ENCODE measurements around the gene ATP12A.

Gene ATP12A

DNA sequence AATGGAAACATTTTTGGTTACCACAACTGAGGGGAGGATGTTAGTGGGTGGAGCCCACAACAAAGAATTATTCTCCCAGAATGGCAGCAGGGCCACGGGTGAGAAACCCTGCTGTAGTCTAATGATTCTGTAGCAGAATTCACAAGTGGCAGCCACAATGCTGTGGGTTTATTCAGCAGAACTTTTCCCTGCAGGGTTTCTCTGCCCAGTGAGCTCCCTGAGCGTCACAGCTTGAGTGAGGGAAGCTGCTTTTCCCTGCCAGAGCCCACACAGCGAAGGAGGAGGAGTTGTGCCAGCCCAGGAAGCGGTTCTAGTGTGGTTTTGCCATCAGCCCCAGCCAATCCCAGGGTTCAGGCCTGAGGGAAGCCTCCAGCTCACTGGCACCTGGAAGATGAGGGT is 4.4 kb downstream of the ATP12A start:
- Mint-ChIP-seq H3K27ac (no peak overlapping the region), H3K4me3 (no peak overlapping the region), H3K9me3 (no peaks in the 10 kb centered on the region), H3K27me3 (ENCODE audit: low read depth) (peaks cover 52% of the 10 kb centered on the region), H3K36me3 (ENCODE audit: low read depth) (peaks cover 5% of the 10 kb centered on the region), H3K4me1 (peaks cover 5% of the 10 kb centered on the region)
- no peak for TF ChIP-seq CTCF (IDR thresholded peaks at IDR 0.05; ENCODE audit: unreplicated experiment in 3 of 3)

GRCh38 chr13:24685314-24685713 is 5.1 kb downstream of the ATP12A start:
- H3K9me3 Mint-ChIP-seq = no peaks in the 10 kb centered on the region
- no peak overlapping the region for H3K27ac Mint-ChIP-seq
- peaks cover 53% of the 10 kb centered on the region for H3K27me3 Mint-ChIP-seq (ENCODE audit: low read depth)
- no peak for TF ChIP-seq CTCF (IDR thresholded peaks at IDR 0.05; ENCODE audit: unreplicated experiment in 3 of 3)
- H3K4me1 Mint-ChIP-seq = no peaks in the 10 kb centered on the region
- H3K4me3 Mint-ChIP-seq = no peak overlapping the region
- H3K36me3 Mint-ChIP-seq (ENCODE audit: low read depth) = peaks cover 5% of the 10 kb centered on the region

GRCh38 chr13:24687611-24688010 is 7.4 kb downstream of the ATP12A start:
- Mint-ChIP-seq H3K4me1 (no peaks in the 10 kb centered on the region), H3K9me3 (no peaks in the 10 kb centered on the region), H3K27me3 (ENCODE audit: low read depth) (peaks cover 51% of the 10 kb centered on the region), H3K27ac (no peak overlapping the region), H3K4me3 (no peak overlapping the region), H3K36me3 (ENCODE audit: low read depth) (no peaks in the 10 kb centered on the region)
- TF ChIP-seq CTCF (IDR thresholded peaks at IDR 0.05; ENCODE audit: unreplicated experiment in 3 of 3) = no peak

- H3K4me3 Mint-ChIP-seq = no peak overlapping the region
- no peaks in the 10 kb centered on the region for H3K9me3 Mint-ChIP-seq
- H3K36me3 Mint-ChIP-seq (ENCODE audit: low read depth) = no peaks in the 10 kb centered on the region
- TF ChIP-seq CTCF (IDR thresholded peaks at IDR 0.05; ENCODE audit: unreplicated experiment in 3 of 3) = no peak
- peaks cover 50% of the 10 kb centered on the region for H3K27me3 Mint-ChIP-seq (ENCODE audit: low read depth)
- H3K4me1 Mint-ChIP-seq = no peaks in the 10 kb centered on the region
- H3K27ac Mint-ChIP-seq = no peak overlapping the region
Measured at GRCh38 chr13:24688111-24688510, 7.9 kb downstream of the ATP12A start.

- H3K4me3 Mint-ChIP-seq = no peak overlapping the region
- peaks cover 52% of the 10 kb centered on the region for H3K27me3 Mint-ChIP-seq (ENCODE audit: low read depth)
- no peak overlapping the region for H3K27ac Mint-ChIP-seq
- H3K9me3 Mint-ChIP-seq = no peaks in the 10 kb centered on the region
- no peaks in the 10 kb centered on the region for H3K4me1 Mint-ChIP-seq
- TF ChIP-seq CTCF (IDR thresholded peaks at IDR 0.05; ENCODE audit: unreplicated experiment in 3 of 3) = no peak
- no peaks in the 10 kb centered on the region for H3K36me3 Mint-ChIP-seq (ENCODE audit: low read depth)
Measured at GRCh38 chr13:24688950-24689349, 8.7 kb downstream of the ATP12A start.

GRCh38 chr13:24691381-24691780 is 11.2 kb downstream of the ATP12A start:
- Mint-ChIP-seq H3K4me3 (no peak overlapping the region), H3K27me3 (ENCODE audit: low read depth) (peaks cover 45% of the 10 kb centered on the region), H3K36me3 (ENCODE audit: low read depth) (no peaks in the 10 kb centered on the region), H3K9me3 (no peaks in the 10 kb centered on the region), H3K27ac (no peak overlapping the region), H3K4me1 (no peaks in the 10 kb centered on the region)
- TF ChIP-seq CTCF (IDR thresholded peaks at IDR 0.05; ENCODE audit: unreplicated experiment in 3 of 3) = no peak
